ENCODE measurements around the gene KRT83. TPM values are rescaled to one million over a fixed set of nuclear protein-coding genes. Genes with fewer than 3 reads are reported as not detected.

The KRT83 gene
- total RNA-seq, 1 experiment from 2014 or later: not detected

DNA sequence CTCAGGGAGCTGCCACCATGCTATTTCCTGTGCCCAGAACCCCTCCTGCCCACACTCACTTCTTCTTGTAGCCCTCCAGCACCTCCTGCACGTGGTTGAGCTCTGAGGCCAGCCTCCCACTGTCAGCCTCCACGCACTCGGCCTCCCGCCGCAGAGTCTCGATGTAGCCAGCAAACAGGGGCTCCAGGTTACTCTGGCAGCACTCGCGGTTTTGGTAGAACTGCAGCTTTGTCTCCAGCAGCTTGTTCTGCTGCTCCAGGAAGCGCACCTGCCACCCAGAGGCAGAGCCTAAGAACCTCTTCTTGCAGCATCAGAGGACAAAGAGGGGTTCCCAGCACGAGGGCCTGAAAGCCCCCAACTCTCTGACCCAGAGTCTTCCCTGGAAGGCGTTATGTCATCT is 2.1 kb downstream of the KRT83 start:
- no peak overlapping the region for H3K18ac ChIP-seq (ENCODE audit: insufficient read length, low read depth, low read length)
- H2BK5ac ChIP-seq (ENCODE audit: insufficient read length, low read length): no peak overlapping the region
- H3K4me1 ChIP-seq (ENCODE audit: insufficient read depth, low read length): no peaks in the 10 kb centered on the region
- H2AFZ ChIP-seq (ENCODE audit: low read length): no peak overlapping the region
- no peak overlapping the region for H3K56ac ChIP-seq (ENCODE audit: insufficient read length, low read depth, low read length)
- H3K9me3 ChIP-seq (ENCODE audit: control insufficient read depth, low read depth, low read length): no peaks in the 10 kb centered on the region
- DNase-seq: peak; percentile 58
- H3K36me3 Mint-ChIP-seq (ENCODE audit: insufficient read depth in 1 of 3, low read depth in 3 of 3): no peaks in the 10 kb centered on the region
- H2BK120ac ChIP-seq (ENCODE audit: low read depth, low read length, poor library complexity, severe bottlenecking): no peak overlapping the region
- TF ChIP-seq CTCF (conservative IDR thresholded peaks at IDR 0.05): peak; percentile 43; the same call in 1 of the 3 replicates
- no peak overlapping the region for H4K5ac ChIP-seq (ENCODE audit: insufficient read length, low read depth, low read length)
- no peaks in the 10 kb centered on the region for H3K9me3 Mint-ChIP-seq
- H3K23me2 ChIP-seq (ENCODE audit: insufficient read length, low read depth, low read length, poor library complexity, severe bottlenecking): no peaks in the 10 kb centered on the region
- no peak overlapping the region for H3K23ac ChIP-seq (ENCODE audit: insufficient read length, low read depth, low read length)
- H2BK20ac ChIP-seq (ENCODE audit: low read depth, low read length, poor library complexity, severe bottlenecking): no peak overlapping the region
- H2BK15ac ChIP-seq (ENCODE audit: low read depth, low read length): no peak overlapping the region
- no peaks in the 10 kb centered on the region for H3K79me2 ChIP-seq (ENCODE audit: insufficient read depth, low read length)
- no CpG with 5 or more reads among the region's 11 CpGs for WGBS (ENCODE audit: extremely low coverage, insufficient read length, low lambda C conversion rate)
- no peak overlapping the region for H3T11ph ChIP-seq (ENCODE audit: low read length)
- H3K27me3 ChIP-seq (ENCODE audit: insufficient read depth, low read length): no peaks in the 10 kb centered on the region
- H2AK5ac ChIP-seq (ENCODE audit: insufficient read length, low read length): no peak overlapping the region
- no peak overlapping the region for H3K9ac ChIP-seq (ENCODE audit: extremely low read depth, insufficient read length, low read length)
- H3K4me3 Mint-ChIP-seq: no peak overlapping the region
- no peaks in the 10 kb centered on the region for H3K79me1 ChIP-seq (ENCODE audit: insufficient read depth, low read depth, low read length, poor library complexity, severe bottlenecking)
- H4K20me1 ChIP-seq (ENCODE audit: control insufficient read depth, insufficient read depth, insufficient read length): no peaks in the 10 kb centered on the region
- H3K27me3 Mint-ChIP-seq (ENCODE audit: low read depth): peaks cover 34% of the 10 kb centered on the region
- H4K91ac ChIP-seq (ENCODE audit: insufficient read length, low read depth, low read length): no peak overlapping the region
- no peak overlapping the region for H3K27ac ChIP-seq (ENCODE audit: insufficient read length, low read depth, low read length)
- H4K8ac ChIP-seq (replicated peaks; ENCODE audit: insufficient read length, low read depth, low read length): no peak overlapping the region
- H2BK12ac ChIP-seq (ENCODE audit: insufficient read length, low read depth, low read length): no peak overlapping the region
- 0 out of 4 replicates have a peak, but pooled peaks cover 0 to 2% of the 10 kb centered on the region in 2 experiments for H3K4me1 Mint-ChIP-seq
- no peak overlapping the region for H3K4me2 ChIP-seq (ENCODE audit: insufficient read depth, insufficient read length, low read length)
- no peak overlapping the region; the same call in 1 of the 2 replicates for H3K14ac ChIP-seq (ENCODE audit: insufficient read depth, low read length)
- peak overlapping the region in 1 of 3 experiments; percentile 67; a peak in 1 of 7 replicates for H3K27ac Mint-ChIP-seq
- no peak overlapping the region for H3K4ac ChIP-seq (ENCODE audit: low read depth, low read length)
